Fibroblast of skin of abdomen (primary cell): Measurements from ENCODE around the gene SEZ6L2.
A peak's percentile ranks its signal among the peaks of the same experiment; 100 is the strongest.
"Not testable (repeated sequence)": the region's sequence is repeated elsewhere in the genome, so short reads cannot be mapped to it uniquely, and the experiment has no call there.

Experiments
- DNase-seq: peaks from one replicate; pipeline ENCODE4 v3.0.0-alpha.2; 2013

Gene SEZ6L2

GRCh38 chr16:29849505-29849904 lies 49.8 kb downstream of the SEZ6L2 start:
- DNase-seq, result no peak

- DNase-seq, result peak; percentile 47
These were observed 50.7 kb downstream of the SEZ6L2 start for GRCh38 chr16:29848420-29849297.

GRCh38 chr16:29845656-29846055 lies 53.7 kb downstream of the SEZ6L2 start:
- no peak for DNase-seq

- no peak for DNase-seq
These were observed 54.6 kb downstream of the SEZ6L2 start for GRCh38 chr16:29844575-29845331.

- no peak for DNase-seq
These were observed 55.4 kb downstream of the SEZ6L2 start for GRCh38 chr16:29843931-29844330.

GRCh38 chr16:29842732-29843346 lies 56.5 kb downstream of the SEZ6L2 start:
- no peak for DNase-seq

GRCh38 chr16:29841631-29842030 lies 57.7 kb downstream of the SEZ6L2 start:
- no peak for DNase-seq

- no peak for DNase-seq
These were observed 59.1 kb downstream of the SEZ6L2 start for GRCh38 chr16:29840240-29840639.

- DNase-seq, result no peak
These were observed 59.5 kb downstream of the SEZ6L2 start for GRCh38 chr16:29839822-29840221.

- DNase-seq, result no peak
These were observed 61.5 kb downstream of the SEZ6L2 start for GRCh38 chr16:29837841-29838240.

- no peak for DNase-seq
These were observed 62.7 kb downstream of the SEZ6L2 start for GRCh38 chr16:29836623-29837022.

- no peak for DNase-seq
These were observed 63.4 kb downstream of the SEZ6L2 start for GRCh38 chr16:29835926-29836325.

GRCh38 chr16:29834079-29834478 lies 65.3 kb downstream of the SEZ6L2 start:
- DNase-seq, result no peak

- DNase-seq, result not testable (repeated sequence)
These were observed 66.1 kb downstream of the SEZ6L2 start for GRCh38 chr16:29833219-29833618.

GRCh38 chr16:29831490-29831889 lies 67.9 kb downstream of the SEZ6L2 start:
- DNase-seq, result no peak

GRCh38 chr16:29830774-29831173 lies 68.6 kb downstream of the SEZ6L2 start:
- DNase-seq, result no peak

- DNase-seq, result no peak
These were observed 73.0 kb downstream of the SEZ6L2 start for GRCh38 chr16:29826342-29826695.

- peak; percentile 87 for DNase-seq
These were observed 74.0 kb downstream of the SEZ6L2 start for GRCh38 chr16:29825145-29826044.

- peak; percentile 80 for DNase-seq
These were observed 74.7 kb downstream of the SEZ6L2 start for GRCh38 chr16:29824589-29825144.

GRCh38 chr16:29821643-29822115 lies 77.7 kb downstream of the SEZ6L2 start:
- peak; percentile 80 for DNase-seq
